Activated naive CD4-positive, alpha-beta T cell treated with anti-CD3 and anti-CD28 coated beads for 36 hours (primary cell): Measurements from ENCODE around the gene STC2. TPM values are rescaled to one million over a fixed set of nuclear protein-coding genes. Genes with fewer than 3 reads are reported as not detected.

ENCODE experiments used
- CTCF ChIA-PET: fragments of 350-600 bp; sonication (Branson Sonifier 250); formaldehyde crosslinking; loops from one replicate; lab custom pipeline; 2021; ENCODE audit warnings: antibody characterized with exemption; lab: Charles Lee
- DNase-seq: peaks from one replicate; pipeline ENCODE4 v3.0.0-alpha.2; 2020
- H3K27ac Mint-ChIP-seq: one replicate; pipeline ENCODE4 v1.8.0; 2021; ENCODE audit warnings: mild to moderate bottlenecking, mixed read lengths
- H3K27me3 Mint-ChIP-seq: one replicate; pipeline ENCODE4 v1.8.0; 2021; ENCODE audit warnings: low read depth, mixed read lengths
- H3K36me3 Mint-ChIP-seq: one replicate; pipeline ENCODE4 v1.8.0; 2021; ENCODE audit warnings: low read depth, mixed read lengths
- H3K4me1 Mint-ChIP-seq: one replicate; pipeline ENCODE4 v1.8.0; 2021; ENCODE audit warnings: low read depth, mixed read lengths
- H3K4me3 Mint-ChIP-seq: one replicate; pipeline ENCODE4 v1.8.0; 2021; ENCODE audit warnings: mild to moderate bottlenecking, moderate library complexity, mixed read lengths
- H3K9me3 Mint-ChIP-seq: one replicate; pipeline ENCODE4 v1.8.0; 2021; ENCODE audit warnings: mixed read lengths
- intact Hi-C: fragments of 100-400 bp; cut with micrococcal nuclease; formaldehyde crosslinking; loops from one replicate; pipeline ENCODE4 v1.15.1; 2023
- total RNA-seq, 2 experiments: library from RNA; stranded (reverse); gene quantifications; one replicate each; pipeline ENCODE4 v1.2.3, GENCODE V29; 2021

The STC2 gene
- total RNA-seq, 2 experiments from 2014 or later = 26.8 to 27.8 TPM

GRCh38 chr5:173338380-173339015 is 10.3 kb upstream of the STC2 start:
- no peaks in the 10 kb centered on the region for H3K9me3 Mint-ChIP-seq
- no peaks in the 10 kb centered on the region for H3K36me3 Mint-ChIP-seq
- H3K27ac Mint-ChIP-seq = no peak overlapping the region
- DNase-seq = no peak
- H3K27me3 Mint-ChIP-seq = peaks cover 11% of the 10 kb centered on the region
- no peak overlapping the region for H3K4me3 Mint-ChIP-seq
- intact Hi-C loops = loop anchor here (10.0 kb wide), 1 partner anchor 636 kb away; no protein-coding TSS in a partner anchor
- H3K4me1 Mint-ChIP-seq = peaks cover 2% of the 10 kb centered on the region
- CTCF ChIA-PET = no interaction called here

- H3K27me3 Mint-ChIP-seq = peaks cover 26% of the 10 kb centered on the region
These were observed 6.6 kb upstream of the STC2 start for GRCh38 chr5:173334808-173335207.

GRCh38 chr5:173333925-173334661 is 5.9 kb upstream of the STC2 start:
- Mint-ChIP-seq H3K27me3 (peaks cover 27% of the 10 kb centered on the region), H3K9me3 (no peaks in the 10 kb centered on the region), H3K27ac (no peak overlapping the region), H3K36me3 (peaks cover 2% of the 10 kb centered on the region), H3K4me3 (no peak overlapping the region), H3K4me1 (peaks cover 16% of the 10 kb centered on the region)
- CTCF ChIA-PET = interaction anchor here (0.6 to 9.9 kb wide), 2 partner anchors 39 to 49 kb away, joined by 3 to 144 read pairs; no protein-coding TSS in a partner anchor
- DNase-seq = no peak
- intact Hi-C loops = loop anchor here (2.0 to 10.0 kb wide), 4 partner anchors 167 to 641 kb away; no protein-coding TSS in a partner anchor

More at GRCh38 chr5:173334808-173335207, 6.6 kb upstream of the STC2 start:
- CTCF ChIA-PET = interaction anchor here (9.9 kb wide), 1 partner anchor 40 kb away, joined by 144 read pairs; no protein-coding TSS in a partner anchor
- Mint-ChIP-seq H3K36me3 (no peaks in the 10 kb centered on the region), H3K27ac (no peak overlapping the region), H3K4me1 (peaks cover 16% of the 10 kb centered on the region), H3K4me3 (no peak overlapping the region), H3K9me3 (no peaks in the 10 kb centered on the region)
- intact Hi-C loops = loop anchor here (10.0 kb wide), 1 partner anchor 640 kb away; no protein-coding TSS in a partner anchor
- no peak for DNase-seq

- Mint-ChIP-seq H3K27me3 (peaks cover 37% of the 10 kb centered on the region), H3K4me3 (no peak overlapping the region), H3K27ac (no peak overlapping the region), H3K4me1 (peaks cover 20% of the 10 kb centered on the region), H3K9me3 (no peaks in the 10 kb centered on the region), H3K36me3 (peaks cover 14% of the 10 kb centered on the region)
- peak; percentile 95 for DNase-seq
- intact Hi-C loops = loop anchor here (1.0 to 10.0 kb wide), 10 partner anchors 38 to 643 kb away; partner anchors contain the start of gene BNIP1
- CTCF ChIA-PET = interaction anchor here (0.6 to 9.9 kb wide), 20 partner anchors 11 to 358 kb away, joined by 3 to 144 read pairs (median 3); partner anchors contain the start of gene NKX2-5
These were observed 3.8 kb upstream of the STC2 start for GRCh38 chr5:173331956-173332479.

- Mint-ChIP-seq H3K36me3 (peaks cover 21% of the 10 kb centered on the region), H3K27ac (no peak overlapping the region), H3K4me1 (peaks cover 21% of the 10 kb centered on the region), H3K9me3 (no peaks in the 10 kb centered on the region), H3K4me3 (no peak overlapping the region), H3K27me3 (peaks cover 41% of the 10 kb centered on the region)
- DNase-seq = no peak
- CTCF ChIA-PET = interaction anchor here (0.6 to 9.9 kb wide), 20 partner anchors 11 to 358 kb away, joined by 3 to 144 read pairs (median 3); partner anchors contain the start of gene NKX2-5
- intact Hi-C loops = loop anchor here (10.0 kb wide), 1 partner anchor 644 kb away; no protein-coding TSS in a partner anchor
These were observed 3.1 kb upstream of the STC2 start for GRCh38 chr5:173331287-173331686.

- Mint-ChIP-seq H3K4me3 (peak overlapping the region; percentile 69), H3K36me3 (peaks cover 27% of the 10 kb centered on the region), H3K27me3 (peaks cover 42% of the 10 kb centered on the region), H3K4me1 (peaks cover 26% of the 10 kb centered on the region), H3K27ac (peak overlapping the region; percentile 41), H3K9me3 (no peaks in the 10 kb centered on the region)
- intact Hi-C loops = loop anchor here (10.0 kb wide), 1 partner anchor 644 kb away; no protein-coding TSS in a partner anchor
- CTCF ChIA-PET = interaction anchor here (1.0 to 9.9 kb wide), 8 partner anchors 10 to 353 kb away, joined by 3 to 144 read pairs (median 4); no protein-coding TSS in a partner anchor
- no peak for DNase-seq
These were observed 2.4 kb upstream of the STC2 start for GRCh38 chr5:173330338-173331206.

- CTCF ChIA-PET = interaction anchor here (0.9 to 9.9 kb wide), 5 partner anchors 9 to 352 kb away, joined by 3 to 144 read pairs (median 7); no protein-coding TSS in a partner anchor
- peaks cover 36% of the 10 kb centered on the region for H3K36me3 Mint-ChIP-seq
- intact Hi-C loops = loop anchor here (2.0 to 10.0 kb wide), 6 partner anchors 93 to 645 kb away; partner anchors contain the start of genes BOD1, CREBRF and DUSP1
- peak overlapping the region; percentile 87 for H3K27ac Mint-ChIP-seq
- no peaks in the 10 kb centered on the region for H3K9me3 Mint-ChIP-seq
- H3K4me1 Mint-ChIP-seq = peaks cover 32% of the 10 kb centered on the region
- DNase-seq = peak; percentile 84
- peaks cover 49% of the 10 kb centered on the region for H3K27me3 Mint-ChIP-seq
- peak overlapping the region; percentile 90 for H3K4me3 Mint-ChIP-seq
These were observed 1.5 kb upstream of the STC2 start for GRCh38 chr5:173329491-173330337.

- DNase-seq = peak; percentile 64
- intact Hi-C loops = loop anchor here (1.0 to 5.0 kb wide), 7 partner anchors 92 to 588 kb away; partner anchors contain the start of genes BOD1, CREBRF, DUSP1 and RPL26L1
- H3K27me3 Mint-ChIP-seq = peaks cover 53% of the 10 kb centered on the region
- CTCF ChIA-PET = interaction anchor here (0.6 to 9.9 kb wide), 4 partner anchors 34 to 552 kb away, joined by 3 to 144 read pairs (median 4); no protein-coding TSS in a partner anchor
- H3K4me1 Mint-ChIP-seq = peaks cover 39% of the 10 kb centered on the region
- peaks cover 43% of the 10 kb centered on the region for H3K36me3 Mint-ChIP-seq
- H3K4me3 Mint-ChIP-seq = peak overlapping the region; percentile 90
- H3K9me3 Mint-ChIP-seq = no peaks in the 10 kb centered on the region
- peak overlapping the region; percentile 87 for H3K27ac Mint-ChIP-seq
These were observed 753 bp upstream of the STC2 start for GRCh38 chr5:173328844-173329490.

GRCh38 chr5:173327084-173327947 is 898 bp downstream of the STC2 start:
- no peaks in the 10 kb centered on the region for H3K9me3 Mint-ChIP-seq
- H3K27ac Mint-ChIP-seq = no peak overlapping the region
- DNase-seq = peak; percentile 32
- CTCF ChIA-PET = interaction anchor here (0.8 to 9.9 kb wide), 2 partner anchors 33 kb away, joined by 3 to 144 read pairs; no protein-coding TSS in a partner anchor
- H3K4me1 Mint-ChIP-seq = peaks cover 40% of the 10 kb centered on the region
- peaks cover 51% of the 10 kb centered on the region for H3K27me3 Mint-ChIP-seq
- H3K36me3 Mint-ChIP-seq = peaks cover 60% of the 10 kb centered on the region
- peak overlapping the region; percentile 90 for H3K4me3 Mint-ChIP-seq
- intact Hi-C loops = loop anchor here (5.0 kb wide), 2 partner anchors 555 to 590 kb away; partner anchors contain the start of gene DUSP1
